ENCODE measurements around the gene SUGCT.
"Not testable (repeated sequence)": the region's sequence is repeated elsewhere in the genome, so short reads cannot be mapped to it uniquely, and the experiment has no call there.

SUGCT gene

DNA sequence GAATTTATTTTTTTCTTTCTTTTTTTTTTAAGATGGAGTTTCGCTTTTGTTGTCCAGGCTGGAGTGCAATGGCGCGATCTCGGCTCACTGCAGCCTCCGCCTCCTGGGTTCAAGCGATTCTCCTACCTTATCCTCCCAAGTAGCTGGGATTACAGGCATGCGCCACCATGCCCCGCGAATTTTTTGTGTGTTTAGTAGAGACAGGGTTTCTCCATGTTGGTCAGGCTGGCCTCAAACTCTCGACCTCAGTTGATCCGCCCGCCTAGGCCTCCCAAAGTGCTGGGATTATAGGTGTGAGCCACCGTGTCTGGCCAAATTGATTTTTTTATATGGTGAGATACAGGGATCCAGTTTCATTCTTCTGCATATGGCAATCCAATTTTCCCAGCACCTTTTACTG is 5.1 kb downstream of the SUGCT start:
- not testable (repeated sequence) for DNase-seq

DNA sequence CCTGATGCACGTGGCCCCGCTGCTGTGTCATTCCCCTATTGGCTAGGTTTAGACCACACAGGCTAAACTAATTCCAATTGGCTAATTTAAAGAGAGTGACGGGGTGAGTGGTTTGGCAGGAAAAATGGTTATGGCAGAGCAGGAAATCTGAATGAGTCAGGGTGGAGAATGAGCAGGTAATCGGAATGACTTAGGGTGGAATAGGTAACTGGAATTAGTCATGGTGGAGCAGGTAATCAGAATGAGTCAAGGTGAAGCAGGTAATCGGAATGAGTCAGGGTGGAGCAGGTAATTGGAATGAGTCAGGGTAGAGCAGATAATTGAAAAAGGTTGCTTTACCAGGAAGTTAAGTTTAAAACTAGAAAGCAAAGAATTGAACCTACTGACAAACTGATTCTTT is 7.1 kb downstream of the SUGCT start:
- DNase-seq, result not testable (repeated sequence)

DNA sequence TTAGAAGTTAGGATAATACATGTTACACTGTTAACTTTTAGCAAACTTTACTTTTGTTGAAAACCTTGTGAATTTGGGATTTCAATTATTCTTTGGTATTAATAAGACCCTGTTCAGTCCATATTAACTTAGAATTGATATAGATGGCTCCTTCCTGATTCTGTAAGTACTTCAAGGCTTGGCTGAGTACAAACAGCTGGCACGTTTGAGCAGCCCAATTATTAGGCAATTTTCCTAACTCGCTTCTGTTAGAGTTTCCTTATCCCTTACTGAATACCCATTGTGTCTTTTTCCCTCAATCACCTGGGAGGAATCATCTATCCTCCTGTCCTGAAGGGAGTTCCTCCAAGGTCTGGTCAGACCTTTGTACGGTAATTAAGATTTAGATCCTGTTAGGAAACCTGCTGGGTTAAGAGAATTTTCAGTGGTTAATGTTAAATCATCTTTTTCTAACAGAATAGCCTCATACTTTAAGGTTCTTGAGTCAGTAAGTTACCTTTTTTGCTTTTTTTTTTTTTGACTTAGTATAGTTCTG is 10.9 kb downstream of the SUGCT start:
- DNase-seq, result not testable (repeated sequence)

DNA sequence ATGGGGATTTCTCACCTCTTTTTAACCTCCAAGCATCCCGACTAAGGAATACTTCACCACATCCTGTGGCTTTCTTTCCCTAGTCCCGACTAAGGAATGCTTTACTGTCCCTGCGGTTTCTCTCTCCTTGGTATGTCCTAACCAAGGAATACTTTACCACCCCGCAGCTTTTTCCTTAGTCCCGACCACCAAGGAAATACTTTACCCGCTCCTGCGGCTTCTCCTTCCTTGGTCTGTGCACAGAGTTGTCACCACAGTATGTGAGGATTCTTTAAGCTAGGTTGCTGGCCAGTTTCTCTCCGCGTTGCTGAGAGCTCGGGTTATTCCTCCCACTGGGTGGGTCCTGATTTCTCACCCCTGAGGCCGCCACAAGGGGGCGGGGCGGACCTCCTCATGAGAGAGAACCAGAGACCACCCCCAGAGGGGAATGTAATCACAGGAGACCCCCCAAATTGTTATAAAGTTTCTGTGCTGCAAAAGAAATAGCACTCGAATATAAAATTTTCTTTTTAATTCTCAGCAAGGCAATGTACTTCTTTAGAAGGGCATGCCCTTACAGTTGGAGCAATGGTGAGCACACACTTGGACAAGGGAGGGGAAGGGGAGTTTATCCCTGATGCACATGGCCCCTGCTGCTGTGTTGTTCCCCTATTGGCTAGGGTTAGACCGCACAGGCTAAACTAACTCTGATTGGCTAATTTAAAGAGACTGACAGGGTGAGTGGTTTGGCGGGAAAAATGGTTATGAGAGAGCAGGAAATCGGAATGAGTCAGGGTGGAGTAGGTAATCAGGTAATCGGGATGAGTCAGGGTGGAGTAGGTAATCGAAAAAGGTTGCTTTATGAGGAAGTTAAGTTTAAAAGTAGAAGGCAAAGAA is 12.8 kb downstream of the SUGCT start:
- no peak for DNase-seq

DNA sequence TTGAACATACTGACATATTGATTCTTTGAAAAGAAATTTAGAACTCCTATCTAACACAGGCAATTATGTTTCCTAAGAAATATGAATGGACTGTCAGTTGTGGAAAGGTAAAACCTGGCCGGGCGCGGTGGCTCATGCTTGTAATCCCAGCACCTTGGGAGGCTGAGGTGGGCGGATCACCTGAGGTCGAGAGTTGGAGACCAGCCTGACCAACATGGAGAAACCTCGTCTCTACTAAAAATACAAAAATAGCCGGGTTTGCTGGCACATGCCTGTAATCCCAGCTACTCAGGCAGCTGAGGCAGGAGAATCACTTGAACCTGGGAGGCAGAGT is 13.4 kb downstream of the SUGCT start:
- not testable (repeated sequence) for DNase-seq

DNA sequence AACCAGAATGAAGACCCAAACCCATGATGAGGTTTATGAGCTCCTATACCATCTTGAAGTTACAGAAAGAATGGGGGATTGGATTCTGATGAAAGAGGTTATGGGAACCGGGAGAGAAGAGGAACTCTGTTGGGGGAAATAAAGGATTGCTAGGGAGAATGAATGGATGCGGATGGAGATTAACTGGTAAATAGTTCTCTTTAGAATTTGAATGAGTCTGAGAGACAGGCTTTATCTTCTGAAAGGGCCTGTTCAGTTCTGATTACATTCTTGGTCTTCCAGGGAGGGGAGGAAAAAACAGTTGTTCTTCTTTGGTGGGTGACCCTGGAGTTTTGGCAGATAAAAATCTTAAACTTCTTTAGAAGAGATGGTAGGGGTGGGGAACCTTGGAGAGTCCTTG is 13.9 kb downstream of the SUGCT start:
- DNase-seq, result no peak

DNA sequence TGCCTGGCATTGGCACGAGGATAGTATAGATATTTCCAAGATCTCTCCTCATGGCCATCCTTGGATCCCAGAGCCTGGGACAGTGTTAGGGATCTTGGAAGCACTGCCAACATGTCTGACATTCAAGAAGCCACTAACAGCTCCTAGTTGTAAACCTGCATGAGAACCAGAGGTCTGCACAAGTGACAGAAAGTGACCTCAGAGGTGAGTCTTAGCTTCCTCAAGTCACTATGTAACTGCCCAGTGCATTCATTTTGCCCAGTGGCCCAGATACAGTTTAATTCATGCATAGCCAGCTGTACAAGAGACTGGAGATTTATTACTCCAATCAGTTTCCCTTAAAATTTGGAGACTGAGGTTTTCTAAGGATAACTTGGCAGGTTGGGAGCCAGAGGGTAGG is 16.7 kb downstream of the SUGCT start:
- no peak for DNase-seq

DNA sequence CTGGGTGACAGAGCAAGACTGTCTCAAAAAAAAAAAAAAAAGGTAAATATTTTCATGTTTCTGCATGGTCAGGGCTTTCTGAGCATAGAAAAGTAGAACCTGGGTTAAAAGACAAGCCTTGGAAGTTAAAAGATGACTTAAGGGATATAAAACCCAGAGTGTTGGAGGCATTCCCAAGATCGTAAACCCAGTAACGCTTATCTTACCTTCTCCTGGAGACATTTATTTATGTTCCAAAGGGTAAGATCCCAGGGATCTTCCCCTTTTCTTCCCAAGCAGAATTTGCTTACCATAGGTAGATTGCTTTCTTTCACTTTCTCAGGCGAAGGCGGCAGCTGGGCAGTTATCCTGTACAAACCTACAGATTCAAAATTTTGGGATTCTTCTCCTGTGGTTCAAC is 22.2 kb downstream of the SUGCT start:
- DNase-seq, result no peak

DNA sequence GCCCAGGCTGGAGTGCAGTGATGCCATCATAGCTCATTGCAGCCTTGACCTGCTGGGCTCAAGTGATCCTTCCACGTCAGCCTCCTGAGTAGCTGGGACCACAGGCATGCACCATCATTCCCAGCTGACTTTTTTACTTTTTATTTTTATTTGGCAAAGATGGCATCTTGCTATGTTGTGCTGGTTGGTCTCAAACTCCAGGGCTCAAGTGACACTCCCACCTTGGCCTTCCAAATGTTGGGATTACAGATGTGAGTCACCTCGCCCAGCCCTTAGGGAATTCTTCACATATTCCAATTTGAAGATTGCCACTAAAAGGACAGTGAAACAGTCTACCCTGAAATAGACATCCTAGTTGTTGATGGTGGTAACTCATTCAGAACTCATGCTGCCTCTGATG is 27.7 kb downstream of the SUGCT start:
- DNase-seq, result no peak

DNA sequence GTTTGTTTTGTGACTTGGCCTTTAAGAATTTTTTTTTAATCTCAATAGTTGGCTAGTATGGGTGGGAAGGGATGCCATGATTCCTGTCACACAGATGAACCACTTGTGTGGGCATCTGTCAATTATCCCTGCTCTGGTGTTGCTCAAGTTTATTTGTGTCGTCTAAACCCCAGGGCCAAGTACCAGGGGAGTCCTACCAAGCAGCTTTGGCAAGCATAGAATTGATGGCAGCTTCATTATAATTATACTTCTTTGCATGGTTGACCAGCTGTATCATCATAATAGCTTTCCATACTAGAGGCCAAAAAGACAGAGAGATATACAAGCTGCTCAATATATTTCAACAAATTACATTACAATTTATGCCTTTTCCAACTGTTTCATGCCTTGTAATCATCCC is 30.4 kb downstream of the SUGCT start:
- no peak for DNase-seq

DNA sequence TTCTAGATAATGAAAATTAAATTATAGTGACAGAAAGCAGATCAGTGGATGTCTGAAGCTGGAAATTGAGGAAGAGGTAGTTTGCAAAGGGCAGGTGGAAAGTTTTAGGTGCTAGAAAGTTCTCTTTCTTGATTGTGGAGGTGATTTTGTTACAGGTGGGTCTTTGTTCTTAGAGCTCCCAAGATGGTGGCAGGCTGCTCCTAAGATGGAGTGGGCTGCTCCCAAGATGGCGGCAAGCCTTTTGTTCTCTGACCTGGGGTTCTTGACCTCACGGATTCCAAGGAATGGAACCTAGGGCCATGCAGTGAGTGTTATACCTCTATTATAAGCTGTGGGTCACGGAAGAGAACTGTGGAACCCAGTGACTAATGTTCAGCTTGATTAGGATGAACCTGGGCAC is 32.5 kb downstream of the SUGCT start:
- no peak for DNase-seq

DNA sequence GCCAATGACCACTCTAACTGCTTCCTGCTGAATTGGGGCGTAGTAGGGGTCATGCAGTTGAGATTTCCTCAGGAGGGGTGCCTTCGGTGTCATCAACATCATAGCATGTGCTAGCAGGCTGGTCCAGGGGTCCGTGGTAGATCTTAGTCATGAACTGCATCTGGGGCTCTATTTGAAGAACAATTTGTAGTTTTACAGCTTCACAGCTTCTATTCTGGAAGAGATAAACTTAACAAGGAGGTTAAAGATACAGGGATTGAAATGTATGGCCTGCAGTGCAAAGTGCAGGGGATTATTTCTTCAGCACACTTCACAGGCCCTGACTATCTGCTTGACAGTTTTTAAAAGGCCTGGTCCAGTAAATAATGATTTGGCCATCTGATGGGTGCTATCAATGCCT is 33.5 kb downstream of the SUGCT start:
- not testable (repeated sequence) for DNase-seq

DNA sequence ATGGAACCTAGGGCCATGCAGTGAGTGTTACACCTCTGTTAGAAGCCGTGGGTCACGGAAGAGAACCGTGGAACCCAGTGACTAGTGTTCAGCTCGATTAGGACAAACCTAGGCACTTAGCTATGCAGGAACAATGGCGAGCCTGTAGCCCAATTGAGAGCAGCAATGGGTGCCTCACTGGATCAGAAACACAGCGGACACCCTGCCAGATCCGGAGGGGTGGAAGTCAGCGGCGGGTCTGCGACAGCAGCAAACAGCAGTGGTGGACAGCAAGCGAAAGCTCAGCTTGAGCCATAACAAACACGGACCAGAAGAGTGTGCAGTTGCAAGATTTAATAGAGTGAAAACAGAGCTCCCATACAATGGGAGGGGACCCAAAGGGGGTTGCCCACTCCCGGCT is 38.3 kb downstream of the SUGCT start:
- DNase-seq, result not testable (repeated sequence)

DNA sequence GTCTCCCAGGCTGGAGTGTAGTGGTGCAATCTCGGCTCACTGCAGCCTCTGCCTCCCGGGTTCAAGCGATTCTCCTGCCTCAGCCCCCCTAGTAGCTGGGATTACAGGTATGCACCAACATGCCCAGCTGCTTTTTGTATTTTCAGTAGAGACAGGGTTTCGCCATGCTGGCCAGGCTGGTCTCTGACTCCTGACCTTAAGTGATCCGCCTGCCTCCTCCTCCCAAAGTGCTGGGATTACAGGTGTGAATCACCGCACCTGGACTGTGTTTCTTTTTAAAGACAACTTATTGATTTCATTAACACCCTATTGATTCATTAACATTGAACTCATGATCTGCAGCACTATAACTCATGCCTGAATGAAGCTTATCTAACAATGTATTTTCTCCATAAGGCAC is 40.5 kb downstream of the SUGCT start:
- DNase-seq, result not testable (repeated sequence)

DNA sequence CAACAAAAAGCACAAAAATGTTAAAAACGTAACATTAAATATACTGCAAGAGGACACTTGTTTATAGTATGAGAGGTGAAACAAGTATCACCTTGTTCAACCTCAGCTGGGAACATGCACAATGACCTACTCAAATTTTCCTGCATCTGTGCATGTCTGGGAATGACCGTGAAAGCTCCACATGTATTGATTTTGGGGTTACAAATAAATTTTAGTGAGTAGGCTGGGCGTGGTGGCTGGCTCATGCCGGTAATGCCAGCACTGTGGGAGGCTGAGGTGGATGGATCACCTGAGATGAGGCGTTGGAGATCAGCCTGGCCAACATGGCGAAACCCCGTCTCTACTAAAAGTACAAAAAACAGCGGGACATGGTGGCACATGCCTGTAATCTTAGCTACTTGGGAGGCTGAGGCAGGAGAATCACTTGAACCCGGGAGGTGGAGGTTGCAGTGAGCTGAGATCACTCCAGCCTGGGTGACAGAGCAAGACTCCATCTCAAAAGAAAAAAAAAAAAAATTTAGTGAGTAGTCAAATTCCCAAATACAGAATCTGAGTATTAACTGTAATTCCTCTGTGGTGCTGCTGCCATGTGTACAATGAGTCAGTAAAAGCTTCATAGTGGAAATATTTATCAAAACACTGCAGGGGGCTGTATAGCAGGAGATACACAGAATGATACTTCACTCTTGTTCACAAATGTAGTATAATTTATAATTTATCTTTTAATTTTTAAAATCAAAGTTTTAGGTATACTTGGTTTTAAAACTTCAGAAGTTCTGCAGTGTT is 41.1 kb downstream of the SUGCT start:
- DNase-seq, result no peak

DNA sequence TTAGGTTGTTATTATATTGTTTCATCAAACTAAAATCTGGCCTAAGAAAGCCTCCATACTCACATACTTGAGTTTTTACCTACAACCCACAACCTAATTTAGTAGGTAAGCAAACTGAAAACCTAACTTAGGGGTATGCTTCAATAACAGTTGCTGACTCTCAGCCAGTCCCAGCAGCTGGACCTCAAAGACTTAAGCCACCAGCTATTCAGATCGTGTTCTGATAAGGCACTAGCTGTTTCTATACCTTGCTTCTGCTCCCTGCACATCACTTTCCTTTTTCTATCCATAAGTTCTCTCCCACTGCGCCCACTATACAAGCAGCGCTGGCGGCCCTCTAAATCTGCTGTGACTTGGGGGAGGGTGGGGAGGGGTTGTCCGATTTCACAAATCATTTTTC is 42.3 kb downstream of the SUGCT start:
- DNase-seq, result no peak

DNA sequence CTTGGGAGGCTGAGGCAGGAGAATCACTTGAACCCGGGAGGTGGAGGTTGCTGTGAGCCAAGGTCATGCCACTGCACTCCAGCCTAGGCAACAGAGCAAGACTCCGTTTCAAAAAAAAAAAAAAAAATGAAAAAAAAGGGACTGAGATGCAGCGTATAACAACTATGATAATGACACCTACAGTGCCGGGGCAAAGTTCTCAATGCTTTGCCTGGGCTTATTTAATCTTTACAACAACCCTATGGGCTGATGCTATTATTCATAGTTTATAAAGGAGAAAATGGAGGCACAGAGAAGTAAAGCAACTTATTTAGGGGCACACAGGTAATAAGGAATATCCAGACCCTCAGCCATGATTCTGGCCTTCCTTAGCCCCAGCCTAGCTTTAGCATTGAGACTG is 47.6 kb downstream of the SUGCT start:
- DNase-seq, result no peak

DNA sequence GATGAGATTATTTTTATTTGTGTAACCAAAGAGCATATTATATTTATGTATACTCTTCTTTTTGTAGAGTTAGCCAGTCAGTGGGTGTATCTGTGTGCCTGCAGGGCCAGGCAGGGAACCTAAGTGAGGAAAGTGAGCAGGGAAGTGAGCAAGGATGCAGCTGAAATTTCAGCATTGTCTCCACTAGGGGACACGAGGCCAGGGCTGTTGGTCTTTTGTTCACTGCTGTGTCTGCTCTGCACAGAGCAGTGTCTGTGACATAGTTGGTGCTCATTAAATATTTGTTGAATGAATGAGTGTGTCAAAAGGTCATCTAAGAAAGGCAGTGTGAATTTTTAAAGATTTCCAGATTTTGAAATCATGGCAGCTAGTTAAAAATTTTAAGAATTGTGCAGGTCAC is 51.8 kb downstream of the SUGCT start:
- DNase-seq, result no peak

DNA sequence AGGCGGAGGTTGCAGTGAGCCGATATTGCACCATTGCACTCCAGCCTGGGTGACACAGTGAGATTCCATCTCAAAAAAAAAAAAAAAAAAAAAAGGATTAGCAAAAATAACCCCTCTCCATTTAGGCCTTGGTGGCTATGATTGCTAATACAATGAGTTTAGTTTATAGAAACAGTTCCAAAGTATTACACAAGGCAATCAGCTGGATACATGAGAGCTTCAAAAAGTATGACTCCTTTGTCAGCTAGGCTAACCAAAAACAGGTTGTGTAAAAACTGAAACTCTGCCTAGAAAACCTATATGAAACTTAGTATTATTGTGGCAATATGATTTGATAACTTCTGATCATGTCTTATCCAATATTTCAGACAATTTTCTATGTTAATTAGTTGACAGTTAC is 57.2 kb downstream of the SUGCT start:
- DNase-seq, result no peak

DNA sequence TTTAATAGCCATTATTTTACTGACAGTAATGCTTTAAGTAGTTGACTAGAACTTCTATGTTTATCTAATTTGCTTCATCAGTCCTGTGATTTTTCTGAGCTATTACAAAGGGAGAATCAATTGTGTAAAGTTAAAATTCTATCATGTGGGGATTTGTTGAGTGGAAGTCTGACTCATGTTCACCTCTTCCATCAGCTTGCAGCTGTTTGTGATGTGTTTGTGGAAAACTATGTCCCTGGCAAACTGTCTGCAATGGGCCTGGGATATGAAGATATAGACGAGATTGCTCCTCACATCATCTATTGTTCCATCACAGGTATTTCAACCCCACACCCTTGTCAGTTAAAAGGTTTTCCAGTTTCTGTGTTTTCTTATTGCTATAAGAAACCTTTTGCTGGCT is 59.9 kb downstream of the SUGCT start:
- DNase-seq, result no peak

DNA sequence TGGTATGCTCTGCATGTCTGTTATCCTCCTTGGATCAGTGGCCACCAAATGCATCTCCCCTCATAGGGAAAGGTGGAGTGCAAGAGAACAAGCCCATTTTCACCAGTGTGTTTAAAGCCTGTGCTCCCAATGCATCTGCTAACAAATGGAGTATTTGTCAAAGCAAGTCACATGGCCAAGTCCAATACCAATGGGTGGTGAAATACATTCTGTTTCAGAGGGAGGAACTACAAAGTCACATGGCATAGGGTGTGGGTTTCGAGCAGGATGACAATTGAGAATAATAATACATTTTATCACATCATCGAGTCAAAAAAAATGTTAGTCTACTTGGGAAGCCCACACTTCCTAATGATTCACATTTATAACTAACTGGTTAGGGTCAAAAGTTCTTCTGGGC is 62.7 kb downstream of the SUGCT start:
- DNase-seq, result no peak

DNA sequence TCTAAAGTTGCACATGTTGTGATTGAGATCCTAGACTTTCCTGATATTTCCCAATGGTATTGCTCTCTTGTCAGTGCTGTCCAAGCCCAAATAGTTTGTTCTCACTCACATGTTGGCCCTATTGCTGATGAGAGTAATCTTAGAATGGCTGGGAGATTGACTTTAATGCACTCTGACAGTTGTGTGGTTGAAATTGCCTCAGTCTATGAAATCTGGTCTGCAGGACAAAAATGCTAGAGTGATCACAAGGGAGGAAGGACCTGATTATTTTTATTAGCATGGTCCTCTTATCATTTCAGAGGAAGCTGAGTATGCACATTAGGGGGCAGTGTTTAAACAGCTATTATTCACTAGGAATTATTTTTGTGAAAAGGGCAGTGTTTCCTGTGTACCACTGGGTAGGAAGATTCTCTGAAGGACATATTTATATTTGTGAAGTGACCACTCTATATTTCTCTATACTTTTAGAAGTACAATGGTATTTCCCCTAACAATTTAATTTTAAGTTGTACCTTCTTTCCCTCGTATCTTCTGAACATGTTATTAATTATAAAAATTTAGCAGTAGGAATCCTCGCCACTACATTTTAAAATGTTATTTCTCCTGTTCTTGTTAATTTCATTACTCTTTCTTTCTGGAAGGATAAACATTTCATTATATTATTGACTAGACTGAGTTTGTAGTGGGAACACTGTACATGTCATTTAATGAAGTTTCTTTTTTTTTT is 64.4 kb downstream of the SUGCT start:
- no peak for DNase-seq

DNA sequence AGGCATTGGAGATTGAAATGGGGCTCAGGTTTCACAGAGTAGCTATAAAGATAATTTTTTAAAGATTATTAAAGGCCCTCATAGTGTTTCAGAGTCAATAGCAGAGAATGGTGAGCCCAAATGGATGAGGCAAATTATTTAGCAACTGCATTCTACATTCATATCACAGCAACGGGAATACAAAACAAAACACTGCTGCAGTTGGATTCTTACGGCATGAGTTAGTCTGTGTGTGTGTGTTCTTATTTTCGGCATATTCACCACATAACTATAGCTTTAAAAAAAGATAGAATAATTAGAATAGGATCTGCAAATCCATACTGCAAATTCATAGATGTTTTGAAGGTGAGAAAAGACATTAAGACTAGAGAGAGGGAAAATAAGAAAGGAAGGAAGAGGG is 66.0 kb downstream of the SUGCT start:
- DNase-seq, result no peak
